GM18861 (cell line): ENCODE data around the gene TMEM229B.

ENCODE experiments used
- ATAC-seq: cut with Tn5 transposase; IDR thresholded peaks from one replicate; pipeline ENCODE4 v1.9.1; 2021; ENCODE audit not compliant: unreplicated experiment

The TMEM229B gene

DNA sequence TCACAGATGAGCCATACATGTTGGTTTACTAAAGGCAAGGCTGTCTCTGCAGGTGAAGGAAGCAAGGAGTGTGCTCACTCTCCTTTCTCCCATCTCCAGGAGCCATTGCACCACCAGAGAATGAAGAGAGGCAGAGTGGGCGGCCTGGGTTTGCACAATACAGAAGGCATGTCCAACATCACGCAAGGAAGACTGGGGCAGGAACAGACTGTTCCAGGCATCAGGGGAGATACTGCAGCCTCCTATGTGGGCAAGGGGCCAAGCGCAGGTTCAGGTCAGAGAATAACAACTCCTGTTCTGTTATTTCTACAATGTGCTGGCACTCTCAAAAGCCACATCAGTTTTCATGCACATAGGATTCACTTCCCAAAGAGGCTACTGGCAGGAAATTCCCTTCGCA lies 1.7 kb upstream of the TMEM229B start:
- no peak for ATAC-seq

DNA sequence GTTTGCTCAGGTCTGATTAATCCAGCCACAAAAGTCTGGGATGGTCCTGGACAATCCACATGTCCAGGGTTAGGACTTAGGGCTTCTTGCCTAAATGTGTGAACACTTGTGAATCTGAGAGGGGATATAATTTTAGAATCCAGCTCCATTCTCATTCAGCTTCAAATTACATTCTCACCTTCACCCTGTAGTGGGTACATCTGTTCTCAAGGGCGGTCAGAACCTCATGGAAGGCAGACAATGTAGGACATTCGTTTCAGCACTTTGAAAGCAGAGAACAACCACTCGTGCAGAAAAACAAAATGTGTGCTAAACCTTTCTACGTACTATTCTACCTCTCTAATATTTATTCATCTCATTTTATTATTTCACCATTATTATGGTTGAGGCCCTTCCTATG lies 1.2 kb downstream of the TMEM229B start:
- no peak for ATAC-seq

DNA sequence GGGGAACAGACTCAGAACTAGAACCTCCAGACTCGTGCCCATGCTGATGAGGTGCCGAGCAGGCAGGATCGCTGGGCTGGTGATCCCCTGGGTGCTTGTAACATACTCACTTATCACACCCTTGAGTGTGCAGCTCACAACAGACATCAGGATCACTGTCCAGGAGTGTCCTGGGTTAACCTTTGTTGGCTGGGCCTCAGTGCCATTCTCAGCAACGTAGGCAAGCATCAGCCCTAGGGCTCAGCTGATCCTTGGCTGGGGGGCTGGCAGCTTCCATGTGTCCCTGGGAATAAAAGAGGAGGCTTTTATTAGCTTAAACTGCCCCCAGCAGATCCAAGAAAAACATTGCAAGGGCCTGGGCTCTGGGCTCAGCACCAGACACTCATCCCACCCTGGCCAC lies 1.6 kb downstream of the TMEM229B start:
- no peak for ATAC-seq

GRCh38 chr14:67485501-67486095 lies 2.9 kb downstream of the TMEM229B start:
- ATAC-seq: no peak

GRCh38 chr14:67483579-67484285 lies 4.8 kb downstream of the TMEM229B start:
- ATAC-seq: no peak

DNA sequence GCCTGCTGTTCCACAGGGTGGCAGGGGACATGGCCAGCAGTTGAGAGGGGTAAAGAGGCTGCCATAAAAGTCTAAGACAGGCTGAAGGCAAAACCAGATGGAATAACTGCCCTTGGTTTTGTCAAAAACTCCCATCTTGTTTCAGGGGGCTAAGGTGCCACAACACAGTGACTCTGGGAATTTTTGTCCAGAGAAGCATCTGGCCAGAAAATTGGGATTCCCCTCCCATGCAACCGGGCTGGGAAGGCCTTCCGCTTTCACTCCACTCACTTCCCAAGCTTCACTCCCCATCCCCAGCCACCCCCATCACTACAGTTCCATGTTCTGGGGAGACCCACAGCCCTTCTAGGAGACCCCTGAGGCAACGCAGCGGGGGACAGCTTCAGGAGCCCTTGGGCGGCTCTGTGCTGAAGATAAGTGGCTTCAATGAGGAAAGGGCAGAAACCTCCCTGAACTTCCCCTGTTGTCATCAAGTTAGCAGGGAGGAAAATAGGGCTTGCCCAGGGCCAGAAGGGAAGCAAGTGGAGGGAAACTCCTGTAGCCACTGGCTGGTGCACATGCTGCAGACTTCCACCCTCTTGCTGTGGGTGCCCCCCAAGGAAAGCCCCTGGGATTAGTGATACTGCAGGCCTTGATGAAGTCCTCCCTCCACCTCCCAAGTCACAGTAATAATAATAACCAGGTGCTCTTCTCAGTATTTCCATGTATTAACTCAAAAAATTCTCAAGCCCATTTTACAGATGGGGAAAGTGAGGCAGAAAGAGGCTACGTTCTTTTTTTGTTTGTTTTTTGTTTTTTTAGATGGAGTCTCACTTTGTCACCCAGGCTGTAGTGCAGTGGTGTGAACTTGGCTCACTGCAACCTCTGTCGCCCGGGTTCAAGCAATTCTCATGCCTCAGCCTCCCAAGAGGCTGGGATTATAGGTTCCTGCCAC lies 6.0 kb downstream of the TMEM229B start:
- ATAC-seq: no peak

DNA sequence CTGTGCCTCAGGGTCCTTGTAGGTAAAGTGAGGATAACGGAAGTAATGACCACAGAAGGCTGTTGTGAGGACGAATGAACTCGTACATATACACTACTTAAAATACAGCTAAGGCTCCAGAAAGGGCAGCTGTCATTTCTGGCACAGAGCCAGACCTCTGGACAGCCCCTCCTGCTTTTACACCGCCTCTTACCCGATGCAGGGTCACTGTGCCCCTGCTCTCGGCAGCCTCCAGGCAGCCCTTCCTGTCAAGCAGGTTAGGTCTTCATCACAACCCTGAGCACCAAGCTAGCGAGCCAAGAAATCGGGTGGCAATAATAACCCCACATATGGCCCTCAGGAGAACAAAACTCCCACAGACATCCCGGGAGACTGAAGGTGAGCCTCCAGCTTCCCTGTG lies 8.5 kb downstream of the TMEM229B start:
- no peak for ATAC-seq

- ATAC-seq: no peak
Observed at GRCh38 chr14:67478800-67479084, 9.8 kb downstream of the TMEM229B start.

DNA sequence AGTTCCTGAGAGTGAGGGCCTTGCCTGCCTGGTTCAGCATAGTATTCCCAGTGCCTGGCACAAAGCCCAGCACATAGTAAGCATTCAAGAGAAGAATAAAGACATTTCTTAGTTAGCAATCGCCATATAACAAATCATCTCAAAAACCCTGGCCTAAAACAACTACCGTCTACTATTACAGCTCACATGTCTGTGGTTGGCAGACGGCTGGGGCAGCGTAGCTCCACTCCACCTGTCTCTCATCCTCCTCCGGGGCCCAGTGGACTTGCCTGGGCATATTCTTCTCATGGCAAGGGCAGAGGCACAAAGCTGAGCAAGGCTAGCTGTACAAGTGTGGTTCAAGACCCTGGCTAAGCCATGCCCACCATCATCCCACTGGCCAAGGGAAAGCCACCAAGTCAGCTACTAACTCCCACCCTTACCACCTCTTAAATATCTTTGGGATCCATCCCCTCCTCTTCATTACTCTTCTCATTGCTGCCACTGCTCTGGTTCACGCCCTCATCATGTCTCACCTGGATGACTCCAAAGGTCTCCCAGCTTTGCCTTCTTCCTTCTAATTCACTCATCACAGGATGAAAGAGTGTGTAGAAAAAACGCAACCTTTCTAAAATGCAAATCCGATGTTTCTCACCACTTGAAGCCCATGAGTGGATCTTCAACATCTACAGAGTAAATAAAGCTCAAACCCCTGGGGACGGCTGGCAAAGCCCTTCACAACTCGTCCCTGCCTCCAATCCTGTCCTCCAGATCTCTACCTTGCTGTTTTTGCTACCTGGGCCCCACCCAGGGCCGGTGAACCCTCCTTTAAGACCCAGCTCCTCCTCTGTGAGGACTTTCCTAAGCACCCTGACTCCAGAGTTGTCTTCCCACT lies 10.4 kb downstream of the TMEM229B start:
- no peak for ATAC-seq

- ATAC-seq: no peak
Observed at GRCh38 chr14:67474366-67474765, 14.2 kb downstream of the TMEM229B start.

GRCh38 chr14:67473290-67474082 lies 15.0 kb downstream of the TMEM229B start:
- no peak for ATAC-seq

- no peak for ATAC-seq
Observed at GRCh38 chr14:67472726-67473125, 15.8 kb downstream of the TMEM229B start.

- ATAC-seq: no peak
Observed at GRCh38 chr14:67469954-67470353, 18.6 kb downstream of the TMEM229B start.

DNA sequence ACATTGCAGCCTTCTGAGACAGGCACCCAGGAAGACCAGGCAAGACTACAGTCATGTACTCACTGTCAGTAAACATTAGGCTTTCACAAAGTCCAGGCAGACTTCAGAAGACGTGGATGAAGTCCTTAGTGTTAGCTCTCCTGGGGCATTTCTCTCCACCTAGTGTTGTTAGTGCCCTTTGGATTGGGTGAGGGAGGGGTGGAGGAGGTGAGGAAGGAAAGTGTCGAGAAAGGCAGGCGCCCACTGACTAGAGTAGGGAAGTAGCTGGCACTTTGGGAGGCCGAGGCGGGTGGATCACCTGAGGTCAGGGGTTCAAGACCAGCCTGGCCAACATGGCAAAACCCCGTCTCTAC lies 20.2 kb downstream of the TMEM229B start:
- ATAC-seq: no peak

GRCh38 chr14:67467134-67467533 lies 21.4 kb downstream of the TMEM229B start:
- ATAC-seq: no peak

DNA sequence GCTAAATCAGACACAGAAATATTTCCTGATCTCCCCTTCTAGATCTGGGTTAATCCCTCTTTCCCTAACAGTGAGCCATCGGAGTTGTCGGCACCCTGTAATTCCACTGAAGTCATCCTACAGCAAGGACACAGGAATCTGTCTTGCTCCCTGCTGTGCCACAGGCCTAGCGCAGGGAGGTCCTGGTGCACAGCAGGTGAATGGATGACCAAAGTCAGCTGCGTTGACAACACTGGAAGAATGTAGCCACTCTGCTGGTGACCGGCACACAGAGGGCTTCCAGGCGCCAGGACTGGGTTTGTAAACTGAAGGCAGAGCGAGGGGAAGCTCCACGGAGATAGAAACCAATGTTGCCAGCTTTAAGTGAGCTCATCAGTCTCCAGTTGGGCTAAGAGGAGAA lies 23.6 kb downstream of the TMEM229B start:
- no peak for ATAC-seq

GRCh38 chr14:67464377-67464776 lies 24.1 kb downstream of the TMEM229B start:
- ATAC-seq: no peak

DNA sequence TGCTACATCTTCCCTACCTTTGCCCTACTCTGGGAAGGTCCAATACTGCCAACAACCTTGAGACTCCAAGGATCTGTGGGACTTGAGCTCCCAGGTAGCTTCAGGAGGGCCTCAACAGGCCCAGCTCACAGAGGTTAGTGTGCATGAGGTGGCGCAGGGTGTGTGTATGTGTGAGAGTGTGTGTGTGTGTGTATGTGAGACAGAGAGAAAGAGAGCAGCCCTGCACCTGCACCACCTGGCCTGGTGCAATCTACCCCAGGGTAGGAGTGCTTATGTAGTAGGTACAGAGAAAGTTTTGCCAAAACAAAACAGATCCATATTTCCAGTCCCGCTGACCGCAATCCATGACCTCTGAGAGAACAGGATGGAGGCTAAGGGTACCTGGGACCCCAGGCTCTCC lies 24.6 kb downstream of the TMEM229B start:
- no peak for ATAC-seq

DNA sequence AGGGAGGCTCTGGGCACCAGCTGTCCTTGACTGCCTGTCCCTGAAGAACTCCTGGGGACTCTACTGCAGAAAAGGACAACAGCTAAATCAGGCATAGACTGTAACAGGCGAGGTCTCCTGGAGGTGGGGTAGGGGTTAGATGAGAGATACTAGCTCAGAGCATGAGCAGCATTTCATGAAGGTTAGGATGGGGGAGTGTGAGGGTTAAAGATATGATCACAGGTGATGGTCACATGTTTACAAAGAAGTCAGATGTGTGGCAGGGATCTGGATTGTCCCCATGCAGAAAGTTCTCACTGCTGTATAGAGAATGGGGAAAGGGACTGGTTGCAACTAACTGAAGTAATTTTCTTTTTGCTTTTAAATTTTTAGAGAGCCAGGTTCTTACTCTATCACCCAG lies 26.5 kb downstream of the TMEM229B start:
- no peak for ATAC-seq

GRCh38 chr14:67461341-67461985 lies 27.1 kb downstream of the TMEM229B start:
- no peak for ATAC-seq
